A549 (cell line): Measurements from ENCODE around the gene RIPOR2.

Experiments
- ATOH8 ChIP-seq: fragments of 250-450 bp; sonication (Bioruptor Pico); IDR thresholded peaks from 2 replicates; pipeline ENCODE4 v1.5.0; 2020; ENCODE audit warnings: low read depth, mild to moderate bottlenecking, moderate library complexity
- CEBPB ChIP-seq, 2 experiments: fragments of >200 bp in 1 of 2; sonication (Bioruptor Twin) in 1 of 2; formaldehyde crosslinking in 1 of 2; IDR thresholded peaks; 2 replicates each; pipeline ENCODE4 v1.6.1; 2012 to 2016
- CTCF ChIP-seq: fragments of >200 bp; sonication (Bioruptor Twin); formaldehyde crosslinking; IDR thresholded peaks from 3 replicates; pipeline ENCODE4 v1.5.1; 2016
- ELK1 ChIP-seq: fragments of 150-350 bp; IDR thresholded peaks from 2 replicates; pipeline ENCODE4 v1.6.1; 2014; ENCODE audit warnings: low read depth, mild to moderate bottlenecking, low read length
- ESRRA ChIP-seq: fragments of 150-350 bp; IDR thresholded peaks from 2 replicates; pipeline ENCODE4 v1.6.1; 2014; ENCODE audit warnings: mild to moderate bottlenecking, low read length, borderline replicate concordance
- NFE2L2 ChIP-seq: fragments of 150-350 bp; conservative IDR thresholded peaks from 2 replicates; pipeline ENCODE4 v1.6.1; 2014; ENCODE audit warnings: low read length
- POLR2A ChIP-seq: IDR thresholded peaks from 2 replicates; pipeline ENCODE4 v1.6.1; 2012; ENCODE audit warnings: mild to moderate bottlenecking, low read length
- RAD21 ChIP-seq, 2 experiments: fragments of >200 bp in 1 of 2; sonication (Bioruptor Twin) in 1 of 2; formaldehyde crosslinking in 1 of 2; IDR thresholded peaks in 1 of 2; conservative IDR thresholded peaks in 1 of 2; 2 replicates in 1 of 2; 3 replicates in 1 of 2; pipeline ENCODE4 v1.6.1; 2012 to 2018; ENCODE audit warnings: inconsistent platforms in 1 of 2
- RARB ChIP-seq: fragments of 250-450 bp; sonication (Bioruptor Pico); IDR thresholded peaks from 2 replicates; pipeline ENCODE4 v1.8.0; 2021; ENCODE audit warnings: mild to moderate bottlenecking, moderate library complexity
- REST ChIP-seq: fragments of 200-600 bp; sonication (generic); IDR thresholded peaks from 2 replicates; pipeline ENCODE4 v1.6.1; 2016; ENCODE audit warnings: antibody characterized with exemption, mild to moderate bottlenecking, moderate library complexity
- TP53 ChIP-seq: fragments of 250-450 bp; sonication (Bioruptor Pico); IDR thresholded peaks from 2 replicates; pipeline ENCODE4 v1.5.0; 2021; ENCODE audit warnings: mild to moderate bottlenecking, moderate library complexity
- ZC3H11A ChIP-seq: fragments of 450-650 bp; IDR thresholded peaks from 2 replicates; pipeline ENCODE4 v1.6.1; 2014; ENCODE audit warnings: antibody characterized with exemption, mild to moderate bottlenecking

- TF ChIP-seq ATOH8 (no peak), ZC3H11A (no peak), RARB (CRISPR knock-in tag) (no peak), ESRRA (no peak), CTCF (no peak), POLR2A (no peak), TP53 (CRISPR knock-in tag) (no peak), NFE2L2 (no peak), REST (no peak), RAD21 (conservative IDR thresholded peaks at IDR 0.05 in 1 of 2, IDR thresholded peaks at IDR 0.05 in 1 of 2) (no peak), CEBPB (IDR thresholded peaks at IDR 0.05) (no peak), ELK1 (no peak)
Measured at GRCh38 chr6:24882835-24883555, 52.8 kb downstream of the RIPOR2 start.
